Measurements from ENCODE around the gene ATL2.

The ATL2 gene

DNA sequence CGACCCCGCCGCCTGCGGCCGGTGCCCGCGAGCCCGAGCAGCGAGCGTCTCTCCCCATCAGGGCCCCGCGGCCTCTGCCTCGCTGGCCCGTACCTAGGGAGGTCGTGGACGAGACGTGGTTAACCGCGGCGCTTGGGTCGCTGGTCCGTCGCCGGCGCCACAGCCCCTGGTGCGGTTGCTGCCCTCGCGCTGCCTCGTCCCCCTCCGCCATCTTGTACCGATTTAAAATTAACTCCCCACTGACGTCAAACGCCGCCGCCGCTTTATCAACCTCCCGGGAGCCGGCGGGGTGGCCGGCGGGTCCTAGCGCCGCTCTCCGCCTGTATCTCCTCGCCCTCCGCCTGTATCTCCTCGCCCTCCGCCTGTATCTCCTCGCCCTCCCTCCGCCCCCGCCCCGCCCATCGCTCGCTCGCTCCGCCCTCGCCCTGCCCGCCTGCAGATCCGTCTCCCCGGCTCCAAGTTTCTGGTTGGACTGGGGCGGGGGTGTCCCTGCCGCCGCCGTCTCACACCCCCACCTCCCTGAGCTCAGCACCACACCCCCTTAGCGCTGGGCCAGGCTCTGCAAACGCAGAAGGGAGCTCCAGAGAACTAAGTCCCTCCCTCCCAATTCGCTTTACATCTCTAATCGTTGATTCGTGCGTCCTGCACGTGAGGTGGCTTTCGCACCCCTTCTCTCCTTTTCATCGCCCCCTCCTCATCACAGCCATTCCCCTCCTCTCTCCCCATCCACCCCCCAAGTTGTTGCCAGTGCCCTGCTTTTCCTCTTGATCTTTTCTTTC is at the start of gene ATL2:
Gene ATL2 (minus strand): TSS at position 224 of the 779 bp plus-strand sequence. CDS start 13 bp downstream, at position 211.
- peak; percentile 98 for DNase-seq (ENCODE audit: low read depth)
- TF ChIP-seq, protein P1, sequence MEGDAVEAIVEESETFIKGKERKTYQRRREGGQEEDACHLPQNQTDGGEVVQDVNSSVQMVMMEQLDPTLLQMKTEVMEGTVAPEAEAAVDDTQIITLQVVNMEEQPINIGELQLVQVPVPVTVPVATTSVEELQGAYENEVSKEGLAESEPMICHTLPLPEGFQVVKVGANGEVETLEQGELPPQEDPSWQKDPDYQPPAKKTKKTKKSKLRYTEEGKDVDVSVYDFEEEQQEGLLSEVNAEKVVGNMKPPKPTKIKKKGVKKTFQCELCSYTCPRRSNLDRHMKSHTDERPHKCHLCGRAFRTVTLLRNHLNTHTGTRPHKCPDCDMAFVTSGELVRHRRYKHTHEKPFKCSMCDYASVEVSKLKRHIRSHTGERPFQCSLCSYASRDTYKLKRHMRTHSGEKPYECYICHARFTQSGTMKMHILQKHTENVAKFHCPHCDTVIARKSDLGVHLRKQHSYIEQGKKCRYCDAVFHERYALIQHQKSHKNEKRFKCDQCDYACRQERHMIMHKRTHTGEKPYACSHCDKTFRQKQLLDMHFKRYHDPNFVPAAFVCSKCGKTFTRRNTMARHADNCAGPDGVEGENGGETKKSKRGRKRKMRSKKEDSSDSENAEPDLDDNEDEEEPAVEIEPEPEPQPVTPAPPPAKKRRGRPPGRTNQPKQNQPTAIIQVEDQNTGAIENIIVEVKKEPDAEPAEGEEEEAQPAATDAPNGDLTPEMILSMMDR (IDR thresholded peaks at IDR 0.05; ENCODE audit: insufficient read depth, low read depth, low read length, missing control alignments) = no peak
- peak within 1 kb of the TSS; percentile 92 for H3K4me3 ChIP-seq (ENCODE audit: low read length)

DNA sequence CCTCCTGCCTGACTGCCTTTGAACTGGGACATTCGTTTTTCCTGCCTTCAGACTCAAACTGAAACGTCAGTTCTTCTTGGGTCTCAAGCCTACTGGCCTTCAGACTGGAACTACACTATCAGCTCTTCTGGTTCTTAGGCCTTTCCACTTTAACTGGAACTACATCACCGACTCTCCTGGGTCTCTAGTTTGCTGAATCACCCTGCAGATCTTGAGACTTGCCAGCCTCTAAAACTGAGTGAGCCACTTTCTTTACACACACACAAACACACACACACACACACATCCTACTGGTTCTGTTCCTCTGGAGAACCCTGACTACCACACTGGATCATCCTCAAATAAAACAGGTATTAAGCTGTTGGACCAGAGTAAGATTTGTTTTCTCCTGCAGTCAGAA is 46.7 kb upstream of the ATL2 start:
- no peak for DNase-seq (ENCODE audit: low read depth)
- TF ChIP-seq, protein P1 (IDR thresholded peaks at IDR 0.05; ENCODE audit: insufficient read depth, low read depth, low read length, missing control alignments) = no peak
- no peak overlapping the region for H3K4me3 ChIP-seq (ENCODE audit: low read length)

DNA sequence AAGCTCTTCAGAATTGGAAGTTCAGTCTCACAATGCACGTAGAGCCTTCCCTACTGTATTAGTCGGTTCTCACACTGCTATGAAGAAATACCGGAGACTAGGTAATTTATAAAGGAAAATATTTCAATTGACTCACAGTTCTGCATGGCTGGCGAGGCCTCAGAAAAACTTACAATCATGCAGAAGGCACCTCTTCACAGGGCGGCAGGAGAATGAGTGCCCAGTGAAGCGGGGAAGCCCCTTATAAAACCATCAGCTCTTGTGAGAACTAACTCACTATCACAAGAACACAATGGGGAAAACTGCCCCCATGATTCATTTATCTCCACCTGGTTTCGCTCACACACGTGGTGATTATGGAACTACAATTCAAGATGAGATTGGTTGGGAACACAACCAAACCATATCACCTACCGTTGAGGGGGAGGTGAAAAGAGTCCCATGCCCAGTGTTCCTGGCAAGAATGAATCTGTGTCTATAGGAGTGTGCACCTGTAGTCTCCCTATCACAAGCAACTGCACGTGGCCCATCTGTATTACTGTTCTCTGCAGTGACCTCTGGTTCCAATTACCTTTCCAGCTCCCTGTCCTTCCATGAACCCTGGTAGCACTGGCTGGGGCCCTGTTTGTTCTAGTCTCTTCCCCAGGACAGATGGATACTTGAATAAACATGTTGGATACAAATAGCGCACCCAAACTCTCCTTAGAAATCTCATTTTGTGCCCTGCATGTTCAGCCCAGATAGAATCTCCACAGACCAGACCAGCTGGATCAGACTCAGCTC is 44.4 kb upstream of the ATL2 start:
- TF ChIP-seq, protein P1 (IDR thresholded peaks at IDR 0.05; ENCODE audit: insufficient read depth, low read depth, low read length, missing control alignments) = no peak
- H3K4me3 ChIP-seq (ENCODE audit: low read length) = no peak overlapping the region
- no peak for DNase-seq (ENCODE audit: low read depth)

DNA sequence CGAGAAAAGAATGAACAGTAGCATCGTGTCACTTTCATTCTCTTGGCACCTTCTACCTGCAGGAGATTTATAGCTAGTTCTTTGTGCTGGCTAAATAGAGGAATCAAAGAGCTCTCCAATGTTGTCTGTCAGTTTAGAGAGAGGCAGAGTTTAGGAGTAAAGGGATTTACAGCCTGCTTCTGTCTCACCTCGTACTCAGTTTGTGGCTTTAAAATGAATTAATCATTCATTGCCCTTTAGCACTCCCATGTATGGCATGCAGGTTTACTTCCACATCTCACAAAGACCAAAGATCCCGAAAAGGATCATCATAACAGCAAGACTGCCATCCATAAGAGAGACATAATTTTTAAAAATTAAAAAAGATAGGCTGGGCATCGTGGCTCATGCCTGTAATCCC is 42.4 kb upstream of the ATL2 start:
- DNase-seq (ENCODE audit: low read depth) = no peak
- H3K4me3 ChIP-seq (ENCODE audit: low read length) = no peak overlapping the region
- TF ChIP-seq, protein P1 (IDR thresholded peaks at IDR 0.05; ENCODE audit: insufficient read depth, low read depth, low read length, missing control alignments) = no peak

DNA sequence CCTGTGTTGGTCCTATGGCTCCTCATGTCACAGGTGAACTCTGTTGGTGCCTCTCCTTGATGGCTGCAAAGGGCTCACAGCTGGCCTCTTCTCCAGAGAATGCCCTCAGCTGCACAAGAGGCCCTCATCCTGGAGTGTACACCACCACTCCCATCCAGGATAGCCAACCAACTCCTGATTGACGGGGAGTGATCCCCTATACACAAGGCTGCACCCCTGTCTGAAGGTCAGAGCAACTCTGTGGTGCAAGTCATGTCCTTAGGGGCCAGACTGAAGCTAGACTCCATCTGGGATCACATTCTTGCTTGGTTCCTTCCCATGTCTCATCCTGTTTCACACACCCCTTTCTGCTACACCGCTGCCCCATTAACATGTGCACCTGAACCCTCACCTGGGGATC is 41.7 kb upstream of the ATL2 start:
- H3K4me3 ChIP-seq (ENCODE audit: low read length) = no peak overlapping the region
- no peak for DNase-seq (ENCODE audit: low read depth)
- TF ChIP-seq, protein P1 (IDR thresholded peaks at IDR 0.05; ENCODE audit: insufficient read depth, low read depth, low read length, missing control alignments) = no peak

DNA sequence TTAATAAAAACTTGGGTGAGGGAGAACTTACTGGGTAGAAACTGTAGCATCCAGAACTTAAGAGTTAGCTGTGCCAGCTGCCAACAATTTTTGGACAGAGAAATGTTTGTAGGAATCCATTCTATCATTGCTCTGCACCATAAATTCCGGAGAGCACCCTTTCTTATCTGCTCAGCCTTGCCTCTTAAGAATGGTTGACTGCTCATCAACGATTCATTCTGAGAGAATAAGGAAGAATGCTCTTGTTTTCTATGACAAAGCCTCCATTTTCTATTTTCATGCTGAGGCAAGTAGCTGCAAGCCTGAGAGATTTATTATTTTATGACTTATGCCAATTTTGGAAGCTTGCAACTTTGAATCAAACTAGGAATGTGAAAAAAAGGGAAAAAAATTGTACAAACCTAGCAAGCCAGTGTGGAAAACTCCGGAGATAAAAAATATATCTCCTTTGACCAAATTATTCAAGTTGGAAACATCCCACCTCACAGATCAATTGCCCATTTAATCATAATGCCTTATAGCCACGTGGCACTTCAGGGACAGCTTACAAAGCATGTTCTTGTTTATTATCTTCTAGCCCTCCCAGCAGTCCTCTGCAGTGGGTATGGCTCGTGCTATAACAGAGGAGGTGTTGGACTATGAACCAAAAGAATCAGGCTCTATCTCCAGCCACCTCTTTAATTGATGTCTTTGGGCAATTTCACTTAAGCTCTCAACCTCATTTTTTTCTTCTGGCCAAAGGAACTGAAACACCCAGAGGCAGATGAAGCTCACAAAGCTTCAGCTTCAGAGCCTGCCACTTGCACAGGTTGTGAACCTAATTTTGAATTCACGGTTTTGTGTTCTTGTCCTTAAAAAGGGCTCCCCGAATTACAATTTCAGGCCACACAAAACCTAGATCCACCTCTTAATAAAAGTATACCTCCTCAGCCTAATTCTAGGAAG is 40.9 kb upstream of the ATL2 start:
- peak; percentile 87 for DNase-seq (ENCODE audit: low read depth)
- no peak overlapping the region for H3K4me3 ChIP-seq (ENCODE audit: low read length)
- TF ChIP-seq, protein P1 (IDR thresholded peaks at IDR 0.05; ENCODE audit: insufficient read depth, low read depth, low read length, missing control alignments) = no peak
